Activated CD8-positive, alpha-beta memory T cell treated with anti-CD3 and anti-CD28 coated beads for 36 hours (primary cell): ENCODE results near the gene SSTR5. TPM values are rescaled to one million over a fixed set of nuclear protein-coding genes. Genes with fewer than 3 reads are reported as not detected.

Experiments
- CTCF ChIA-PET: fragments of 350-600 bp; sonication (Branson Sonifier 250); formaldehyde crosslinking; loops from one replicate; lab custom pipeline; 2021; ENCODE audit warnings: antibody characterized with exemption; lab: Charles Lee
- POLR2A ChIA-PET: fragments of 350-600 bp; sonication (Branson Sonifier 250); formaldehyde crosslinking; loops from one replicate; lab custom pipeline; 2021; ENCODE audit warnings: antibody characterized with exemption; lab: Charles Lee
- total RNA-seq, 2 experiments: library from RNA; stranded (reverse); gene quantifications; one replicate each; pipeline ENCODE4 v1.2.3, GENCODE V29; 2021

Gene SSTR5
- total RNA-seq, 2 experiments from 2014 or later, result not detected

DNA sequence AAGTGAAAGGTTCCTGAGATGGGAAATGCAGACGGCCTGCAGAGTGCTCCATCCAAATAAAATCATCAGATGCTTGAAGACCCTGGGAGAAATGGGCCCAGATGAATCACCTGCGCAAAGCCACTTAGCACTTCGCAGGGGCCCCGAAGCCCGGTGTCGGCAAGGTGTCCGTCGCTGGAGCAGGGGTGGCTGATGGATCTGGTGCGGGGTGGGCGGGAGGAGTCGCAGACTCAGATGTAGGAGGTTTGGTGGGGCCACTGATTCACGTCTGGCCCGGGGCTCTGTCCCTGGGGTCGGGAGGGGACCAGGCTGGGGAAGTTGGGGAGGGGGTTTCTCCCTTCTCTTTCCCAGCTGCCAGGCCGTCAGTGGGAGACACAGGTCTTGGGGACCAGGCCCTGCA lies 21.6 kb upstream of the SSTR5 start:
- ChIA-PET CTCF (no interaction called here), POLR2A (no interaction called here)

DNA sequence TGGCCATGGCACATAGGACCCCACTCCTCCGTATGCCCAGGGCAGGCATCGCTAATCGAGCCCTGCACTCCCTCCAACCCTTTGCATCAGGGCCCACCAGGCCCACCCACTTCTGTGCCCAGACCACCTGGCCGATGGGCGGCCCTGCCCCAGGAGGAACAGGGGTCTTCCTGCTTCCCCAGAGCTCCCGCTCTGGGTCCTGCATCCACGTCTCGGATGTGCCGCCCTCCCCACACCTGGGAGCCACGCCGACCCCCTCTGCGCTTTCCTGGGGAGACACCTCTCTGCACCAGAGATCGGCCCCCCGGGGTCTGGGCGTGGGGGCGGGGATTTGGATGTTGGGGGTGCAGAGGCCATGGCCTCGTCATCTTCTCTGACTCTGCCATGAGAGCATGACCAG lies 21.1 kb upstream of the SSTR5 start:
- ChIA-PET CTCF (no interaction called here), POLR2A (no interaction called here)

DNA sequence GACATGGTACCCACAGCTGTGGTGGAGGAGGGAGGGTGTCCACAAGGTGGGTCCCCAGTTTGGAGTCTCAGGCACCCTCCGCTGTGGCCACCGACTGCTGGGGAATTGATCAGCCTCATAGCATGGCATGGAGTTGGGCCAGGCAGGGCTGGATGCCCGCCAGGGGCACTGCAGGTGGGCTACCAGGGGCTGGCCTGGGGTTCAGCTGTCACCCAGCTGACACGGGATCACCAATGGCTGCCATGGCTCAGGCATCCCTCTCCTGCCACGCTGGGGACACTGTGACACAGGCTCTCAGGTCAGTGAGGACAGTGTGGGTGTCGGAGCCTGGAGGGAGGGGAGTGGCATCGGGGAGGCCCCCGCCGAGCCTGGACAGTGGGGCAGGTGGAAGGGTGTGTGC lies 19.8 kb upstream of the SSTR5 start:
- ChIA-PET POLR2A (no interaction called here), CTCF (interaction anchor here (0.6 kb wide), 1 partner anchor 186 kb away, joined by 3 read pairs; no protein-coding TSS in a partner anchor)

DNA sequence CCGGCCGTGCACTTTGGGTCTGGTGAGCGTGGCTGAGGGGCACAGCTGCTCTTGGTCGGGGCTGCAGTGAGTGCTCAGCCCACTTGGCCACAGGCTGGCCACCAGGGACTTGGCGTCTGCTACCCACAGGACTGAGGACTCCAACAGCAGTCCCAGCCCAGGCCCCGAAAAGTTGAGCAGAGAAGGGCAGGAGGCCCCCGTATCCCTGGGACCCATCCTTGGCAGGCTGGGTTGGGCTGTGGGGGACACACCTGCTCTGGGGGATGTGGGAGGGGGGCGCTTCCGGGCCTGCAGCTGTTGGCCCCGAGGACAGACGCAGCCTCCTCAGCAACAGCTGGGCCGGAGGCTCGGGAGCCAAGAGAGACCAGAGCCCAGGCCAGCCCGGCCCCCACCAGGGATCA lies 19.4 kb upstream of the SSTR5 start:
- ChIA-PET CTCF (interaction anchor here (0.6 kb wide), 1 partner anchor 186 kb away, joined by 3 read pairs; no protein-coding TSS in a partner anchor), POLR2A (no interaction called here)

DNA sequence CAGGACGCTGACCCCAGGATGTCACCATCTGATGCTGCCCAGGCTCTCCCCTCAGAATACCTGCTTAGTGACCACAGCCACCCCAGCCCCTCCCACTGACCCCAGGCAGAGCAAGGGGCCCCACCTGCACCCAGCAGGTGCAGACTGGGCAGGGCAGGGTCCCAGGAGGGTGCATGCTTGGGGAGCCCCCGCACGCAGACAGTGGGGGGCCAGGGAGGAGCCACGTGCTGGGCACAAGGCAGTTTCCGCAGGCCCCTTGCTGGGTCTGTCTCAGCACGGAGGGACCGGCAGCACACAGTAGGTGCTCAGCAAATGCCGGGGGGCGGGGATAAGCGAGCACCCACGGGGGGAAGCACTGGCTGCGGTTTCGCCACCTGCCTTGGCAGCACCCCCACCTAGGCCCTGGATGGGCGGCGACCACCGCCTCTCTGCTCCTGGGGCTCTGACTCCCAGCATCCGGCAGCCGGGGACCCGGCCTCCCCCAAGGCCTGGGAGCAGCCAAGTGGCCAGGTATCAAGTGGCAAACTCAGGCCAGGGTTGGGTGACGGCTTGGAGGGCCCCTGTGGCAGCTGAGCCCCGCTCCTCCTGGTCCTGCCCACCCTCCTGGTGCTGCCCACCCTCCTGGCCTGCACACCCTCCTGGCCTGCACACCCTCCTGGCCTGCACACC lies 18.7 kb upstream of the SSTR5 start:
- ChIA-PET POLR2A (no interaction called here), CTCF (interaction anchor here (0.6 kb wide), 1 partner anchor 185 kb away, joined by 3 read pairs; no protein-coding TSS in a partner anchor)

DNA sequence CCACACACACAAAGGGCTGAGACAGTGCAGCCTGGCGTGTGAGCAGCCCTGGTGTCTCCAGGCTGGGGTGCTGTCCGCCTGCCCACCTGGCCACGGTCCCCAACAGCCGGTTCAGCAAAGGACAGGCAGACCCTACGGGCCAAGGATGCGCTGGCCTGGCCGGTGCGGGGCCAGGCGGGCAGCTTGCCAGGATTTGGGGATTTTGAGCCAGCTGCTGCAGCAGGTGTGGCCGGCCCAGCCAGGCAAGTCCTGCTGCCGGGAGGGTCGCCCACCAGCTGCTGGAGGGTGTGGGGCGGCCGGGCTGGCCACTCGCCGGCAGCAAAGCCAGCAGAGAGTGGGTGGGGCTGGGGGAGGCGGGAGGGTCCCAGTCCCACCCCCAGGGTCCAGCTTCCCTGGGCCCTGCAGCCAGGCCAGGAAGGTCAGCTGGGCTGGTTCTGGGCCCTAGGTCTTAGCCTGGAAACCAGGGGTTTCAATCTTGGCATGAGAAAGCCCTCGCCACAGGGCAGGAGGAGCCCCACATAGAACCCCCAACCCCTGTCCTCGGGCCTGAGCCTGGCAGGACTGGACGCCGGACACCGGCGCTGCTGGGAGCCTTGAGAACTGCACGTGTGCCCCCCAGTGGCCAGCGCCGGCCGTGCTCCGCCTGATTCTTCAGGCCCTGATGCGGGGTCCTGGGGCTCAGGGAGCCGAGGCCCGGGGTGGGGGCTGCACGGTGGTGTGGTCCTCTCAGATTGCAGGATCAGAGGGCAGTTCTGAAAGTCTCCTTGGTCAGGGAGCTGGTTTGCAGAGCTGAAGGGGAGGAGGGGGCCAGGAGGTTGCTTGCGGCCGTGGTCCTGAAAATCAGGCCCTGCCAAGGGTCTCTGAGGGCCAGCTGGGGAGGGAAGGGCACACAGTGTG lies 17.6 kb upstream of the SSTR5 start:
- POLR2A ChIA-PET, result no interaction called here
- CTCF ChIA-PET, result interaction anchor here (0.5 to 1.4 kb wide), 8 partner anchors 12 to 217 kb away, joined by 3 read pairs; no protein-coding TSS in a partner anchor

DNA sequence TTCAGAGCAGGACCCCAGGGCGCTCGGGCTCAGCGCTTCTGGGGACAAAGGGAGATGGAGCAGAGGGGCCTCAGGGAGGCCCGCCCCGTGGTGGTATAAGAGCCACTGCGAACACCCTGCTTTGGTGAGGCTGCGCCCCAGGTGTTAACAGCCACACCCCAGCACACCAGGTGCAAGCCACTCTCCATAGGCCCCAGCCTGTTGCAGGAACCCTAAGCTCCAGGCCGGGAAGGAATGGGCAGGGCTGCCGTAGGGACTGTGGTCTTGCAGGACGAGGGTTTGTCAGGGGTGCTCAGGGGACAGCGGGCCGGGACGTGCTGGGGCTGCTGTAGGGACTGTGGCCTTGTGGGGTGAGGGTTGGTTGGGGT lies 17.0 kb upstream of the SSTR5 start:
- CTCF ChIA-PET, result interaction anchor here (0.5 to 1.4 kb wide), 8 partner anchors 13 to 217 kb away, joined by 3 read pairs; no protein-coding TSS in a partner anchor
- POLR2A ChIA-PET, result no interaction called here

DNA sequence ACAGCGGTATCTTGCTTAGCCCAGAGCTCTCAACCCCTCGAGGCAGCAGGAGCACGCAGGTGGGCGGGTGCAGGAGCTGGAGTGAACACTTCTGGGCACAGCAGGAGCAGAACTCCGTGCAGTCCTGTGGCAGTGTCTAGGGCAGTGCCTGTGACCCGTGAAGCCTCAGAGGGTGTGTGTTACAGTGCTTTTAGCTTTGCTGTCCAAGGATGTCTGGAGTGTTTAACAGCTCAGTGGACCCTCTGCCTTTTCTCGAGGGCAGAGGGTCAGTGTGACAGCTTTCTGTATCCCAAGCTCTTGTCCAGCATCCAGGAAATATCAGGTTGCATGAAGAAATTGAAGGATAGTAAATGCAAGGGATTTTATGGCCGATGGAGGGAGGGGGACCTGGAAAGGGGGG lies 16.4 kb upstream of the SSTR5 start:
- POLR2A ChIA-PET, result no interaction called here
- CTCF ChIA-PET, result interaction anchor here (0.6 to 1.8 kb wide), 8 partner anchors 14 to 243 kb away, joined by 3 to 11 read pairs (median 3); no protein-coding TSS in a partner anchor

DNA sequence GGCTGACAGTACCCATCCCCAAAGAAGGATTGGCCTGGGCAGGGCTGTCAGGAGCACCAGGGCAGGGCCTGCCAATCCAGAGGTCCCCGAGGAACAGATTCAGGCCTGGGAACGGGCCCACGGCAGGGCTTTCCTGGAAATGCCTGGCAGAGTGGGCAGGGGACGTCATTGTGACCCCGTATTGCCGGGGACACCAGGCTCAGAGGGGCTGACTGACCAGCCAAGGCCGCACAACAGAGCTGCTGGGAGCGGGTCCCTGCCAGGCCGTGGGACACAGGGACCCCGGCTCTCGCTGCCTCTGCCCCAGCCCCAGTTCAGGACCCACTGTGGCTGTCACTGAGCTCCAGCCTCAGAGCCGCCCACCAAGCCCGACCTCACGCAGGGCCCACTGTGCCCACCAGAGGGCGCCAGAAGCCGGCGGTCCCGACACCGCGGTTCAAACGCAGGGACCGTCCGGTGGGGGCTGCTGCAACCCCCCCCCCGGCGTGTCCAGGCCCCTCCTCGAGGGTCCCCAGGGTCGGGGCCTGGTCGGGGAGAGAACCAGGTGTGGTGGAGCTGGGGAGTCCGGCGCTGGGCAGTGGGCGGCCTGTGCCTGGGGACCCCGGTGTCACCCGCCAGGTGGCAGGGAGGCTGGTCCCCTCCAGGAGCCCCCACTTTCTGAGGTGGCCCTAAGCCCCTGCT lies 15.2 kb upstream of the SSTR5 start:
- ChIA-PET POLR2A (interaction anchor here (0.6 kb wide), 1 partner anchor 1994 kb away, joined by 4 read pairs; no protein-coding TSS in a partner anchor), CTCF (interaction anchor here (0.6 to 2.0 kb wide), 19 partner anchors 10 to 312 kb away, joined by 3 to 14 read pairs (median 4); partner anchors contain the start of gene SOX8)

DNA sequence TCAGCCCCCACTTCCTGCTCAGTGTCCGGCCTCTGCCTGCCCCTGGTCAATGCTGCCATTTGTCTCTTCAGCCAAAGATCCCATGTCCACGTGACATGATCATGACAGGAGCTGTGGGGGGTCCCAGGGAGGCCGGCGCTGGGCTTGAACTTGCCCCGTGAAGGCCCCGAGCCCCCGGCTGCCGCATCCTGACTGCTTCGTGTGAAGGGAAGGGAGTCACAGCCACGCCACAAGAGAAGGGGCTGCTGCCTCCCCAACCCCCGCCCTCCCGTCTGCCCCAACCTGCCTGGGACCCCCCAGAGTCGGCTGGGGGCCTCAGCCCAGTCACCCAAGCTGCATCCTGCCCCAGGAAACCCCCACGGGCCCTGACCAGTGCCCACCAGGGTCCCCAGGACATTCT lies 14.3 kb upstream of the SSTR5 start:
- CTCF ChIA-PET, result interaction anchor here (0.6 to 2.0 kb wide), 10 partner anchors 10 to 313 kb away, joined by 3 to 14 read pairs (median 4); no protein-coding TSS in a partner anchor
- POLR2A ChIA-PET, result no interaction called here

DNA sequence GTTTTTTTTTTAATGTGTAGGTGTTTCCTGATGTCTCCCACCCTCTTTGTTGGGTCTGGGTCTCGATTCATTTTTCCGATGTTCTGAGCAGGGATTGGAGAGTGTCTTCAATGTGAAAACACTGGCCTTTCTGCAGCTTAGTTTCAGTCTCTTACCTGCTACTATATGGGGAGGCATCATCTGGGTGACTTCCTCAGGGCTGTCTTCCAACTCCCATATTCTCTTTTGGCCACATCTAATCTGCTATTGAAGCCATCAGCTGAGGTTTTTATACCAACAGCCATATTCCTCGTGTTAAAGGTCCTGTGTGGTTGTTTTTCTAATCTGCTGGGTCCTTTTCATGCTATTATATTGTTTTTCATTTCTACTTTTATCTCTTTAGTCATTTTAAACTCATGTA lies 13.2 kb upstream of the SSTR5 start:
- ChIA-PET CTCF (interaction anchor here (0.8 kb wide), 1 partner anchor 31 kb away, joined by 3 read pairs; no protein-coding TSS in a partner anchor), POLR2A (no interaction called here)

DNA sequence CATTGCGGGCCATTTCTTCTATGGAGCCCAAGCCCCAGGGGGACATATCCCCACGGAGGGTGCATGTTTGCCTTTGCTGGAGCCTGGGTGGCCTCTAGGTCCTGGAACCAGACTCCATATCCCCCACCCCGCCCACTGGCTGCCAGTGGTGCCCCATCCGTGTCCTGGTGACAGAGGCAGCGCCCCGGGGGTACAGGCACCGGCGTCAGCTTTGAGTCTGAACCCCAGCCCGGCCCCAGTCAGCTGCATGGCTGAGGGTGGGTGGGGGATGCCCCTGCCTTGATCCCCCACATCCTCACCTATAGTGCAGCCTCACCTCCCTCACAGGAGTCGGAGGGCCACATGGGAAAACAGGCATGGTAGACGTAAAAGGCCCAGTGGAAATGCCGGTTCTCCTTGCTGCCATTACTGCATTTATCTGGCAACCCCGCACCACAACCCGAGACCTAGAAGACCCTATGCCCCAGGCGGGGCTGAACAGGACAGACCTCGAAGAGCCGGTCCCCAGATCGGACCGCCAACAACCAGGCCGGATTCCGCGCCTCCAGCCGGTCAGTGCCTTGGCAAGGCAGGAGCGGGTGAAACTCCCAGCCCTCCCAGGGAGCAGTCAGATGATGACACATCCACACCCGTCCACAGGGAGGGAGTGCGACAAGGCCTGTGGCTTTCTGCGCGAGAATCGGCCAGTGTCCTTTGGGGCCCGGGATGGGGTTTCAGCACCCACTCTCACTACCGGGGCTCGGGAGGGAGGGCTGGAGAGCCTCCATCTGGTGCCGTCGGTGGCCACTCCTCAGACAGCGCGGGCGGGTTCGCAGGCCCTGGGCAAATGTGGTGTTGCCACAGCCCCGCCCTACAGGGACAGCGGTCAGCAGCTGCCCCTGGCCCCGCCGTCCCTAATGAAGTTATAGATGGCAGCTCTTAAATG lies 11.9 kb upstream of the SSTR5 start:
- ChIA-PET CTCF (no interaction called here), POLR2A (no interaction called here)

DNA sequence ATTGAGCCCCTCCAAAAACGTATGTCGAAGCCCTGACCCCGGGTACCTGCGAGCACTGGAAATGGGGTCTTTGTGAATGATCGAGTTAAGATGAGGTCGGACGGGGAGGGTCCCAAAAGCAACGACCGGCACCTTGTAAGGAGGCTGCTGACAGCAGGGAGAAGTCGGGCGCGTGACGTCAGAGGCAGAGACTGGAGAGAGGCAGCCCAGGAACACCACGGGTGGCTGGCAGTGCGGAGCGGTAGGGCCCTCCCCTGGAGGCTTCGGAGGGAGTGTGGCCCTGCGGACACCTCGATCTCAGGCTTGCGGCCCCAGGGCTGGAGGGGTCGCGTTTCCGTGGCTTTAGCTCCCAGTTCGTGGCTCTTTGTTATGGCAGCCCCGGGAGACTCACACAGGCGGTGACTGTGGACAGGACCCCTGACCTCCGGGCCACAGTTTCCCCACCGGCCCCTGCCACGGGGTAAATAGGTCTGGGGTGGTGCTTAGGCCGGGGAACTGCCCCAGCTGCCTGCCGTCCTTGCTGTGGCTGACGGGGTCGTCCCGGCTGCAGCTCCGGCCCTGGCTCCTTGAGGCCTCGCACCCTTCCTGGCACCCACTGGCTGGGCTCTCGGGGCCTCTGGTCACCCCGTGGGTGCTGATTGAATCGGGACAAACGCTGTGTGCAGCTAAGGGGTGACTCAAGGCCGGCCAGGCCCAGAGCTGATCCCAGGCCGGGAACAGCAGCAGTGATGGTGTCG lies 10.6 kb upstream of the SSTR5 start:
- CTCF ChIA-PET, result no interaction called here
- POLR2A ChIA-PET, result no interaction called here

DNA sequence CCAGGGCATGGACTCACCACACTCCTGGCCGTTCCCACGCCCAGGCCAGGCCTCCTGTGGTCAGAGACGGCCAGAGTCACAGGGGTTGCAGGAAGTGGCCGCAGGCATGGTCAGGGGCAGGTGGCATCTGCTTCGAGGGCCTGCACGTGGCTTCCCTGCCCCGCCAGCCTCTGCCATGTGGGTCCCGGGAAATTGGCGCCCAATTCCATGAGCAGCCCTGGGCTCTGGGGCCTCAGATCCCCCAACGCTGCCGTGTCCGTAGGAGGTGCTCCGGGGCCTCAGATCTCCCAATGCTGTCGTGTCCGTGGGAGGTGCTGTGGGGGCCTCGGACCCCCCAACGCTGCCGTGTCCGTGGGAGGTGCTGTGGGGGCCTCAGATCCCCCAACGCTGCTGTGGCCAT lies 9.7 kb upstream of the SSTR5 start:
- CTCF ChIA-PET, result no interaction called here
- POLR2A ChIA-PET, result no interaction called here

DNA sequence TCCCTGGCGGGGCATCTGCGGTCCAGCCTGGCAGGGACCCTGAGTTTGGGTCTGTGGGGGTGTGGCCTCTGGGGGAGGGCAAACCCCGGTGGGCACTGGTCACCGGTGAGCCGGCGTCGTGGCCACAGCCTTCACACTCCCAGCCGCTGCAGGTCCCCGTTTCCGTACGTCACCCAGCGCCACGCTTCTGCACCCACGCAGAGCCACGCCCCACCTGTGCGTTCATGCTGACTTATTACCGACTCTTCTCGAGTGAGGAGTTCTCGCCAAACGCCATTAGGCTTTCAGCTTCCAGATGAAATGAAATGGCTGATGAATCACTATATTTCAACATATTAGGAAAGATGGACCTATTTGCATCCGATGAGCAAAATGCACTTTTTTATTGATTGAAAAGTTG lies 8.8 kb upstream of the SSTR5 start:
- POLR2A ChIA-PET, result no interaction called here
- CTCF ChIA-PET, result no interaction called here

DNA sequence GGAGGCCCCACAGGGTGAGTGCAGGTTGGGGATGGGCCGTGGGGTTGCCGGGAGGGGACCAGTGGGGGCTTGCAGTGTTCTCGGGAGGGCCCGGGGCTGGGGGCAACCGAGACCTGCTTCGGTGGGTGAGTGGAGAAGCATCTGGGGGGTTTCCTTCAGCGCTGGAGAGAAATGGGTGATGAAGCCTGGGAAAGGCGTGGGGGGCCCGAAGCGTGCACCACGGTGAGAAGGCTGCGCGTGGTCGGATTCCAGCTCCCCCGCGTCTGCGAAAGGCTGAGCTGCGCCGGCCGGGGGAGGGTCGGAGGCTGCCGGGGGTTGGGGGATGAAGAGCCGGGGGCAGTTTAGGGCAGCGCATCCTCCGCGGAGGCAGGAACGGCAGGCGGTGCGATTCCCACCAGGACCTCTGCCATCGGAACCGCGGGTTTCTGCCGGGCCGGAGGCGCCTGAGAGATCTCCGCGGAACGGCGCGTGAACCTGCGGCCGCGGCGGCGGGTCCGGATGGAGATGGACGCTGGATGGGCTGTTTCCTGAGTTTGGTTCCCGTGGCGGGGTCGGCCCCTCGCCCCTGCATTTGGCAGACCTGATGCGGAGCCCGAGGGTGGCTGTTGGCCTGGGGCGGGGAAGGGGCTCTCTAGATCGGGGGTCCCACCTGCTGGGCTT lies 6.9 kb upstream of the SSTR5 start:
- ChIA-PET POLR2A (interaction anchor here (0.6 kb wide), 1 partner anchor 182 kb away, joined by 4 read pairs; no protein-coding TSS in a partner anchor), CTCF (no interaction called here)

DNA sequence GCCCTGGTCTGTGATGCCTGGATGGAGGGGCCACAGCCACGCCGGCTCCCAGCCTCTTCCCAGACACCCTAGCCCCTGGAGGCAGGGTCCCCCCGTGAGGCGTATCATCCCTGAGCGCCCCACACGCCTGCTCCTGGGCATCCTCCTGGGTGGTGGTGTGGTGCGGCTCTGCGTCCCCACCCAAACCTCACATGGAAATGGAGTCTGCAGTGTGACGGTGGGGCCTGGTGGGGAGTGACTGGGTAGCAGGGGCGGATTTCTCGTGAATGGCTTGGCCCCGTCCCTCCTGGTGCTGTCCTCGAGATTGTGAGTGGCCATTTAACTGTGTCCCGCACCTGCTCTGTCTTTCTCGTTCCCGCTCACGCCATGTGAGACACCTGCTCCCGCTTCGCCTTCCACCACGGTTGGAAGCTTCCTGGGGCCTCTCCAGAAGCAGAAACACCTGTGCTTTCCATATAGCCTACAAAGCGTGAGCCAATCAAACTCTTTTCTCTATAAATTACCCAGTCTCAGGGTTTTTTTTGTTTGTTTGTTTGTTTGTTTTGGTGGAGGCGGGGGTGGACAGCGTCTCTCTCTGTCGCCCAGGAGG lies 5.9 kb upstream of the SSTR5 start:
- CTCF ChIA-PET, result no interaction called here
- POLR2A ChIA-PET, result no interaction called here
